GM19023 (cell line): Measurements from ENCODE around the gene RAD50.
A peak's percentile ranks its signal among the peaks of the same experiment; 100 is the strongest.

ENCODE experiments used
- ATAC-seq: cut with Tn5 transposase; IDR thresholded peaks from one replicate; pipeline ENCODE4 v1.9.1; 2021; ENCODE audit warnings: mild to moderate bottlenecking, moderate library complexity; ENCODE audit not compliant: unreplicated experiment

RAD50 gene

DNA sequence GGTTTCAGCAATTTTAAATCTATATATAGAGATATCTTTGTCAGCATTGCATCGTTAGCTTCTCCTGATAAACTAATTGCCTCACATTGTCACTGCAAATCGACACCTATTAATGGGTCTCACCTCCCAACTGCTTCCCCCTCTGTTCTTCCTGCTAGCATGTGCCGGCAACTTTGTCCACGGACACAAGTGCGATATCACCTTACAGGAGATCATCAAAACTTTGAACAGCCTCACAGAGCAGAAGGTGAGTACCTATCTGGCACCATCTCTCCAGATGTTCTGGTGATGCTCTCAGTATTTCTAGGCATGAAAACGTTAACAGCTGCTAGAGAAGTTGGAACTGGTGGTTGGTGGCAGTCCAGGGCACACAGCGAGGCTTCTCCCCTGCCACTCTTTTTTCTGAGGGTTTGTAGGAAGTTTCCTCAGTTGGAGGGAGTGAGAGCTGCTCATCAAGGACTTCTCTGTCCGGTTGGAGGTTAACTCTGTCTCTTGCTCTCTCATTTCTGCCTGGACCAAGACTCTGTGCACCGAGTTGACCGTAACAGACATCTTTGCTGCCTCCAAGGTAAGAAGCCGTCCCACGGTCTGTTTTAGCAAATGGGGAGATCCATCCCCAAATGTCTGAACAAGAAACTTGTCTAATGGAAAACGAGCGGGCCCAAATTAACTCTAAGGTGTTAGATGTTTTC, 117.3 kb downstream of the RAD50 start, which contains the start of gene IL4:
Gene IL4 (plus strand): TSS at position 51 of the 692 bp plus-strand sequence. CDS start 62 bp downstream, at position 113.
- ATAC-seq: peak; percentile 1

DNA sequence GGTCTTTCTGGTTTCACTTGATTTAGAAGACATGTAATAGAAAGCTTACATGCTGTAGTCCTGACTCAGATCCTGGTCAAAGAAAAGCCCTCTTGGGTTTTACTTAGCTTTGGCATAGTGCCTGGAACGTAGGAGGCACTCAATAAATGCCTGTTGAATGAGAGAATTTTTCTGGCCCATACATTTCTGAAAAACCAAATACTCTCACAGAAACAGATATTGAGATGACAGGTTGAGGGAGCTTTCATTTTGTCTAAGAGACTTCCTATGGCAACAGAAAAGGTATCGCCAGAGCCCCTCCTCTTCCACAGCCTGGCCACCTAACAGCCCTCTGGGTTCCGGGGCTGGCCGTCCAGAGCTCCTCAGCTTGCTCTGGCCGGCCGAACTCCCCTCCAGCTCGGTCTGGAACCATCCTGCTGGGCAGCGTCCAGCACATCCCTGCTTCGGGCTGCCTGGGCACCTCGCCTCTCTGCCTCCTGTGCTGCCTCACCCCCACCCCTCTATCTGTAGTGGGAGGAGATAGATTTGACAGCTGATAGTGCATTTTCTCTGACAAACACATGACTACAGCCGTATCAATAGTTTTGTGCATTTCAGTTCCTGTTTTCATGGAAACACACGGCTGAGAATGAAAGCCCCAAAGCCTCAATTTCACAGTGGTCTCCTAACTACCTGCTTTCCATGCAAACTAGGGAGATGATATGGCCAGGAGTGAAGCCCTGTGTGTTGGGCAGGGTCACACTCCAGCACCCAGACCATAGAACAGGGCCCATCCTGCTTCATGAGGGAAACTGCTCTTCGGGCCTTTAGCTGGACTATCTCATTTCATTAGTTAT, 118.1 kb downstream of the RAD50 start:
- peak; percentile 80 for ATAC-seq

DNA sequence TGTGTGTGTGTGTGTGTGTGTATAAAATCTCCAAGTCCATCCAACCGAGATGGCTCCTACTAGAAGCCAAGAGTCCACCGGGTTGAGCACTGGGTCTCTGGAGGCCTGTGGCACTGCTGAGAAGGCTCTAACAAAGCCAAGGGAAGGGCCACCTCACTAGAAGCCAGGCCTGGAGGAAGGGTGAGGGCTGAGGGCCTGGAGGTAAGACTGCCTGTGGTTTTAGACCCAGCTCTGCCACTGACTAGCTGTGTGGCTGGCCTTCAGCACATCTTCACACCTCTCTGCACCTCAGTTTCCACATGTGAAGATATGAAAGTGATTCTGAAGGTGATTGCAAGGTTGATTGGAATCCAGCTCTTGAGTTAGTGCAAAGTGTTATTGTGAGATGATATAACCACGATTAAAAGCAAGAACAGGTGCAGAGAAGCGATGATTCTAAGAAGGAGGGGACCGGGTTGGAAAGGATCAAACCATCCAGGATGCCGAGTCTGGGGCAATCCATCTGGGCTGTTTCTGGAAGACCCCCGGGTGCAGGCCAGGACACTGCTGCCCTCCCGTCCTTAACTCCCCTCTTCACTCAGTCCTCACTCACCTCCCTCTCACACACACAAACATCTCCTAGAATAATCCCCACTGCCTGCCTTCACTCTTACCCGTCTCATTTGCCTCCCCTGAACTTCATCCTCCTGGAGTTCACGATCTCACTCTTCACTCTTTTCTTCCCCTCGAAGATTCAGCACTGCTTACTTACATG, 119.3 kb downstream of the RAD50 start:
- no peak for ATAC-seq

DNA sequence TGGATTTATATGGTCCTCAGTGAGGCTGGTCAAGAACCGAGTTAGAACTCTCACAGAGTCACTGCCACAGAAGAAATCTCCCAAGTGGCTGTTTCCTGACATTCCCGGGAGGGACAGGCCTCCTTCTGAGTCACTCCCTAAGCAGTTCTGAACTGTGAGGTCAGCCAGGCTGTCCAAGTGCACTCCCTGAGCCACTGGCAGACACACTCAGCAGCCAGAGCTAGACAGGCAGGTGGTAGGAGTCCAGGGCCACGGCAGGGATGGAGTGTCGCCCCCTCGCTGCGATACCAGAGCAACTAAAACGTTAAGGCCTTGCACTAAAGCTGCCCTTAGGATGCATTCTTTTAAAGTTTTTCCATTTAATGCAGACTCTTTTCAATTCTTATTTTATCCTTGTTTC, 120.4 kb downstream of the RAD50 start:
- ATAC-seq: no peak

GRCh38 chr5:132677682-132678400, 121.1 kb downstream of the RAD50 start:
- no peak for ATAC-seq

GRCh38 chr5:132678735-132679134, 122.0 kb downstream of the RAD50 start:
- no peak for ATAC-seq

- ATAC-seq: no peak
Measured at GRCh38 chr5:132679166-132679565, 122.4 kb downstream of the RAD50 start.

DNA sequence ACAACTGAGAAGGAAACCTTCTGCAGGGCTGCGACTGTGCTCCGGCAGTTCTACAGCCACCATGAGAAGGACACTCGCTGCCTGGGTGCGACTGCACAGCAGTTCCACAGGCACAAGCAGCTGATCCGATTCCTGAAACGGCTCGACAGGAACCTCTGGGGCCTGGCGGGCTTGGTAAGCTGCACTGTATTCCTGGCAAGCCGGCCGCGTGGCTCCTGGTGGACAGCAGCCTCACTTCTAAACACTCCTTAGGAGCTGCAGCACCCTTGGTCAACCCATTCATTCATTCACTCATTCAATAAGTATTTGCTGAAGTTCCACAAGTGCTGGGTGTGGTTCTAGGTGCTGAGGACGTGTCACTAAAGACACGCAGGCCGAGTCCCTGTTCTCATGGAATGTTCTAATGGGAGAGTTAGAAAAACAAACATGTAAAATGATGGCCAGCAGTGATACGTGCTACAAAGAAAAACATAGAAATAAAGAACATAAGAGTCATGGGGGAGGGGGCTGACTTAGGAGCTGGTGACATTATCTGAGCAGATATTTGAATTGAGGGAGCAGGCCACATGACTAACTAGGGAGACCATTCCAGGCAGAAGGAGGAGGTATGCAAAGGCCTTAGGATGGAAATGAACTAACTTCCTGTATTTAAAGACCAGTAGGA, 123.1 kb downstream of the RAD50 start:
- ATAC-seq: no peak

GRCh38 chr5:132680780-132681475, 124.2 kb downstream of the RAD50 start:
- ATAC-seq: no peak

DNA sequence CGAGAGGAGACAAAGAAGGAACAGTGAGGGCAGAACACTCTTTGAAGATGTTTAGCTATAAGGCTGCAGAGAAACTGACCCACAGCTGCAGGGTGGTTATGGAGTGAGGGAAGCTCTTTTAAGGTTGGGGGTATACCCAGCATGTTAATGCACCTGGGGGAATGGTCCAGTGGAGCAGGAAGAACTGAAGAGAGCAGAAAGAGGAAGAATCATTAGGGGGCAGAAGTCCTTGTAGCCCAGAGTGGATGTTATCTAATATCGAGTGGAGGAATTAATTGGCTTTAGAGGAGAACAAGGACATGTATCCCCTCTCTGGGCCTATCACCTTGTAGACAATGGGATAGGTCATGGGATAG, 124.7 kb downstream of the RAD50 start:
- ATAC-seq: no peak

- no peak for ATAC-seq
Measured at GRCh38 chr5:132681983-132682382, 125.2 kb downstream of the RAD50 start.

- ATAC-seq: no peak
Measured at GRCh38 chr5:132684491-132684890, 127.7 kb downstream of the RAD50 start.

GRCh38 chr5:132684922-132685720, 128.3 kb downstream of the RAD50 start:
- ATAC-seq: no peak

- no peak for ATAC-seq
Measured at GRCh38 chr5:132686193-132686592, 129.4 kb downstream of the RAD50 start.

- peak; percentile 49 for ATAC-seq
Measured at GRCh38 chr5:132687995-132688394, 131.2 kb downstream of the RAD50 start.

DNA sequence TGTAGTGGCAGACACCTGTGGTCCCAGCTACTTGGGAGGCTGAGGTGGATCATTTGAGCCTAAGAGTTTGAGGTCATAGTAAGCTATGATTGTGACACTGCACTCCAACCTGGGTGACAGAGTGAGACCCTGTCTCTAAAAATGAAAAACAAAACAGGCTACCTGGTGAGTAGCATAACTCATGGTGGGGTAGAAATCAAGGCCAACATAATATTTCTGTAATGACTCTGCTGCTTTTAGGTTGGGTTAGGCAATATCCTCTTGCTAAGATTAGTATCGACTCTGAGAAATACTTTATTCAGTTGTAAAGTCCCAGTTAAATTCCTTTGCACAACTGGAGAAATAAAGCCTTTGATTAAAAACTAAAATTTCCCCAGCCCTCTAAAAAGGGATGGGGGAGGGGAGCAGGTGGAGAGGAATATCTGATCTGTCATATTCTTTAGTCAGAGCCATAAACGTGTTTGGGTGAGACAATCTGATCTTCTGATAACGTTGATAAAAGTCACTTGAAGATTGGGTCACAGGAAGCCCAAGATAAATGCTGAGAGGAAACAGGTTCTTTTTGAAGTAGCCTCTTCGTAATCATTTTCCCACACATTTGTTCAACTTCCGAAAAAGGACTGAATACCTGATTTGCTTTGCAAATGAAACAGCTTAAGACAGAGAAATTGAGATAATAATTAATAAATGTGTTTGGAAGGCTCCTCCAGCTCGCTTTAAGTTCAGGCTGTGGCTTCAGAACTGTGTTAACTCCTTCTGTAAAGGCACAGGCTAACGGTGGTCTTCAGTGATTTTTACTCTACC, 132.0 kb downstream of the RAD50 start:
- ATAC-seq: no peak

DNA sequence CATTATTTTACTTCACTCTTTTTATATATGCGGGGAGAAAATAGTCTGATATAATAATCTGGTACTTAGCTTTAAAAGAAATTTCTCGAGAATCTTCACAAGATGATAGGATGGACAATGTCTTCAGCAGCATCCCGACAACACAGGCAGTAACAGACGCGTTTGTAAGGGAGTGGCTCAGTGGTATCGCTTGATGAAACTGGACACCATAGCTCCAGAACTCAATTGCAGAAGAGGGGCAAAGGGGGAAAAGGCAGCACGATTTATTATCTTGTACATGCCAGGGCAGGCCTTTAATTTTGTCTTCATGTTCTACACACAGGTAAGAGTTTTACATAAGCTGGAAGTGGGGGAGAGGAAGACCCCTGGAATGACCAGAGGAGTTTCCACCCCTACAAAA, 132.7 kb downstream of the RAD50 start:
- no peak for ATAC-seq

- ATAC-seq: no peak
Measured at GRCh38 chr5:132690156-132690555, 133.4 kb downstream of the RAD50 start.
